Right lobe of liver (tissue), 4 donors: ENCODE results near the gene CPTP.

Experiments
- CTCF ChIP-seq, 4 donors: fragments of 200-600 bp in 3 of 4; fragments of 450-650 bp in 1 of 4; IDR thresholded peaks; one replicate each; pipeline versions ENCODE4 v1.5.1 to v1.8.0; 2016 to 2022; ENCODE audit warnings: antibody characterized with exemption in 4 of 4, mild to moderate bottlenecking in 2 of 4
- POLR2A ChIP-seq: fragments of 450-650 bp; IDR thresholded peaks from one replicate; pipeline ENCODE4 v1.6.1; 2017; ENCODE audit warnings: antibody characterized with exemption, mild to moderate bottlenecking
- donor health status: DM: no; HTN: no; CAD: no.
- donor health status: DM: no; HTN: no; CAD: no.
- donor health status: DM: no; HTN: yes; CAD: no.

GRCh38 chr1:1292442-1292779, 32.2 kb upstream of the CPTP start:
- TF ChIP-seq CTCF (IDR thresholded peaks at IDR 0.05) (no peak), POLR2A (no peak)
